Measurements from ENCODE around the gene MATN1.

MATN1 gene

GRCh38 chr1:30746212-30747032, 23.0 kb upstream of the MATN1 start:
- DNase-seq (ENCODE audit: insufficient read length, low spot score): no peak

GRCh38 chr1:30745834-30746208, 22.4 kb upstream of the MATN1 start:
- FAIRE-seq: no peak
- no peak for DNase-seq (ENCODE audit: insufficient read length, low spot score)

More at GRCh38 chr1:30746212-30747032, 23.0 kb upstream of the MATN1 start:
- no peak for FAIRE-seq

- no peak for FAIRE-seq
- DNase-seq (ENCODE audit: insufficient read length, low spot score): no peak
Measured at GRCh38 chr1:30745156-30745833, 21.9 kb upstream of the MATN1 start.

GRCh38 chr1:30744060-30744756, 20.8 kb upstream of the MATN1 start:
- DNase-seq (ENCODE audit: insufficient read length, low spot score): no peak
- FAIRE-seq: no peak

- DNase-seq (ENCODE audit: insufficient read length, low spot score): no peak
- FAIRE-seq: no peak
Measured at GRCh38 chr1:30743584-30744059, 20.2 kb upstream of the MATN1 start.

- FAIRE-seq (no peak), DNase-seq (ENCODE audit: insufficient read length, low spot score) (no peak)
Measured at GRCh38 chr1:30742963-30743559, 19.7 kb upstream of the MATN1 start.

- FAIRE-seq (no peak), DNase-seq (ENCODE audit: insufficient read length, low spot score) (no peak)
Measured at GRCh38 chr1:30742300-30742962, 19.0 kb upstream of the MATN1 start.

GRCh38 chr1:30741239-30741894, 18.0 kb upstream of the MATN1 start:
- FAIRE-seq (no peak), DNase-seq (ENCODE audit: insufficient read length, low spot score) (peak; percentile 40)

- no peak for DNase-seq (ENCODE audit: insufficient read length, low spot score)
- FAIRE-seq: no peak
Measured at GRCh38 chr1:30740251-30741238, 17.2 kb upstream of the MATN1 start.

- FAIRE-seq (no peak), DNase-seq (ENCODE audit: insufficient read length, low spot score) (no peak)
Measured at GRCh38 chr1:30739601-30740000, 16.2 kb upstream of the MATN1 start.

- no peak for DNase-seq (ENCODE audit: insufficient read length, low spot score)
- no peak for FAIRE-seq
Measured at GRCh38 chr1:30738715-30739559, 15.6 kb upstream of the MATN1 start.

- FAIRE-seq (no peak), DNase-seq (ENCODE audit: insufficient read length, low spot score) (no peak)
Measured at GRCh38 chr1:30738040-30738714, 14.8 kb upstream of the MATN1 start.

GRCh38 chr1:30737357-30738039, 14.1 kb upstream of the MATN1 start:
- DNase-seq (ENCODE audit: insufficient read length, low spot score): no peak

GRCh38 chr1:30735668-30736498, 12.5 kb upstream of the MATN1 start:
- FAIRE-seq: no peak
- no peak for DNase-seq (ENCODE audit: insufficient read length, low spot score)

More at GRCh38 chr1:30737357-30738039, 14.1 kb upstream of the MATN1 start:
- FAIRE-seq: no peak

GRCh38 chr1:30735124-30735523, 11.7 kb upstream of the MATN1 start:
- FAIRE-seq (no peak), DNase-seq (ENCODE audit: insufficient read length, low spot score) (no peak)

- no peak for FAIRE-seq
- no peak for DNase-seq (ENCODE audit: insufficient read length, low spot score)
Measured at GRCh38 chr1:30734580-30734979, 11.2 kb upstream of the MATN1 start.

Data from HTR-8/SVneo (cell line).